Measurements from ENCODE around the gene WDFY4.

DNA sequence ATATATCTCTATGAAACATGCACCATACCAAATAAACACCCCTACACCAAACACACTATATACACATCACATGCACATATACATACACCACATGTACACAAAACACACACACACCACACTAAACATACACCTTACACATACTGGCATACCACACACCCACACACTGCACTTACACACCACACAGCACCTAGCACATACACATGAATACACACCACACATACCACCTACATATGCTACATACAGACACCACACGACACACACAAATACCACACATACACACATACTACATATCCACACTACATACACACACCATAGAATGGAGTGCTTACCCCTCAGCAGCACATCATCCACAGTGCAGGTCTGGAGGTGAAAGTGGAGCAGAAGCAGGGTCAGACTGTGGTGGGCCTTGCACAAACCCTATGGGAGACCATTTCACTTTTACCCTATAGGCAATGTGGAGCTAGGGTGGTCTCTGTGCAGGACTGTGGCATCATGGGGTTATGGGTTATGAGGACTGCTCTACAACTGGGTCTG, 64.6 kb downstream of the WDFY4 start:
- no peak for TF ChIP-seq EZH2 (IDR thresholded peaks at IDR 0.05; ENCODE audit: insufficient read depth, poor library complexity, severe bottlenecking)
- TF ChIP-seq EZH2phosphoT487 (IDR thresholded peaks at IDR 0.05; ENCODE audit: insufficient read depth, low read depth): no peak
